Occipital lobe (tissue), 2 donors: ENCODE measurements around the gene MOGAT2. TPM values are rescaled to one million over a fixed set of nuclear protein-coding genes. Genes with fewer than 3 reads are reported as not detected.
"Not testable (repeated sequence)": the region's sequence is repeated elsewhere in the genome, so short reads cannot be mapped to it uniquely, and the experiment has no call there.

ENCODE experiments used
- DNase-seq: peaks from one replicate; lab custom pipeline; 2025; lab: John Stamatoyannopoulos, UW
- total RNA-seq: library from RNA; depleted of rRNA; stranded (reverse); fragments of >200 nt; gene quantifications from one replicate; pipeline ENCODE4 v1.2.3, GENCODE V29; 2014

MOGAT2 gene
- total RNA-seq, 1 donor from 2014 or later: not detected

DNA sequence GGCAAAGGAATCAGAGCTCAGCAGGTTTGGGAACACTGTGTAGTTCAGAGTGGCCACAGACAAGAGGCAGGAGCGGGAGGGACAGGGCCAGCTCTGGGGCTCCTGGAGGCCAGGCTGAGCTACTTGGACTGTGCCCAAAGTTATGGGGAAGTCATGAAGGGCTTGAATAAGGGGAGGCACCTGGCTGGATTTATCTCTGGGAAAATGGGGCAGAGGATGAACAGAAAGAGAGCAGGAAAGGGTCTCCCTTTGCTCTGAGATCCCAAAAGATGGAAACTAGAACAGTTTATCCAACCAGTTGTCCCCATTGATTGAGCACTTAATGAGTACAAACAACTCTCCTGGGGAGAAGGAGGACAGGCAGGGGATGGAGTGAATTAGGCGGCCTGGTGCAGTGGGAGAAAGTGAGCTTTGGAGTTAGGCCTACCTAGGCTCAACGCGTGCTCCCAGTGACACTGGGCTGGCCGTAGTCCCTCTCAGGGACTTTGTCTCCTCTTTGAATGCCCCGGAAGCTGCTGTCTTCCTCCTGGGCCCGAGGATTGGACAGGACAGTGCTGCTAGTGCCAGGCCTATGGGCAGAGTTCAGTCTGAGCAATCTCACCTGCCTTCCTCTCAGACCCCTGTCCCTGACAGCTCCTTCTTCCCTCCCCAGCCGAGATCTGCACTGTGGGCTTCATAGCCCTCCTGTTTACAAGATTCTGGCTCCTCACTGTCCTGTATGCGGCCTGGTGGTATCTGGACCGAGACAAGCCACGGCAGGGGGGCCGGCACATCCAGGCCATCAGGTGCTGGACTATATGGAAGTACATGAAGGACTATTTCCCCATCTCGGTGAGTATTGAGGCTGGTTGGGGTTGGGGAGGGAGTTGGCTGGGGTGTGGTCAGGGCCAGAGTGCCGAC lies 2.0 kb downstream of the MOGAT2 start:
- no peak for DNase-seq

DNA sequence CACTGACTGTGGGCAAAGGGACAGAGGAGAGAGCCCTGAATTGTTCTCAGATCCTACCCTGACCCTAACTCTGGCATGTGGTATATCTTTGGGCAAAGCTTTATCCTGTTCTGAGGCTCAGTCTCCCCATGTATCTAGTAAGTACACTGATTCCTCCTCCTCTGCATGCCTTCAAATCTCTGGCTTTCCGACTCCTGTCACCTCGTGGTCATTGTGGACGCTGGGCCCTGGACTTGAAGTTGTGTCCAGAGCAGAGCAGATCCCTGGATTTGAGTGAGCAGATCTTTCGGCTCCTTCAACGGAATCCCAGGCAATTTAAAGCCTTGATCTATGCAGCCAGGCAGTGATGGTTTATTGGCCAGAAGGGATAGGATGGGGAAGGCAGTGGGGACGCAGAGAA lies 3.0 kb downstream of the MOGAT2 start:
- DNase-seq: no peak

DNA sequence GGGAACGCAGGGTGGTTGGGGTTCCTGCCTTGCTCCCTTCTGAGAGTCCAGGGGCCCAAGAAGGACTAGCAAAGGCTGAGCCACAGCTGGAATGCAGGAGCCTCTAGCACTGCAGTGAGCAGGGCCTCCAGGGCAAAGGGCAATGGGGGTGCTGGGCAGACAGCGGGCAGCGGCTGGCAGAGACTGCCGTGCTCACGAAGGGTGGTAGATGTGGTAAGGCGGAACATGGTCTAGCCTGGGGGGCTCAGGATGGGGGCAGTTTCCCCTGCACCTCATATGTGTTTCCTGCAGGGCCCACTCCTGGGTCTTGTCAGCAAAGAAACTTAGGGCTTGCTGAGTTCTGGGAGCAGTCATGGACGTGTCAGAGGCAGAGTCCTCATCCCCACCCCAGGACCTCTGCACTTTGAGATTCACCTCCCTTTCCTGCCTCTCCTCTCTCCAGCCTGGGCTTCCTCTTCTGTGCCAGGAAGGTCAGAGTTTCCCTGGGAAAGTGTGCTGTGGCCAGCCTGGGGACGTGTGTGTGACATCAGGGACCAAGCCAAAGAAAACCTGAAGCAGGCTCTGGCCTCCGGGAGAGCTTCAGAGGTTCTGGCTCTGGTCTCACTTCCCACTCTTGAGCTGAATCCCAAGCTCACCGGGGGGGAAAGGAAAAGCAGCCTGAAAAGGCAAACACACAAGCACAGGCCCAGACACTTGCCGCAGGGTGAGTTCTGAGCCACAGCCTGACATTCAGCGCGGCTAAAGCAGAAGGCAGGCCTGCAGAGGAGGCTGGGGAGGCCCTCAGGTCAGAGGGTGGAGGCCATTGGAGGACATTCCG lies 4.4 kb downstream of the MOGAT2 start:
- DNase-seq: no peak

DNA sequence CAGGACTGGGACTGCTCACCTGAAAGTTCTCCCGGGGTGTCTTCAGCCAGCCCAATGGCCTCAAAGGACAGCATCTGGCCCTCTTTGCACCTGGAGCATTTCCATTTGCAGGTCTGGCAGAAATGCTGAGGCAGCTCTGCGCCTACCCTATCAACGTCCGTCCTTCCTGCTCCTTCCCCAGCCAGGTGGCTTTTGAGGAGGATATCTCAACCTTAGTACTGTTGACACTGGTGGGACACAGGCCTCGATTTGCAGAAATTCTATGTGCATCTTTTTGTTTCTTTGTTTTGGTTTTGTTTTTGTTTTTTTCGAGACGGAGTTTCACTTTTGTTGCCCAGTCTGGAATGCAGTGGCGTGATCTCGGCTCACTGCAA lies 5.0 kb downstream of the MOGAT2 start:
- DNase-seq: no peak

DNA sequence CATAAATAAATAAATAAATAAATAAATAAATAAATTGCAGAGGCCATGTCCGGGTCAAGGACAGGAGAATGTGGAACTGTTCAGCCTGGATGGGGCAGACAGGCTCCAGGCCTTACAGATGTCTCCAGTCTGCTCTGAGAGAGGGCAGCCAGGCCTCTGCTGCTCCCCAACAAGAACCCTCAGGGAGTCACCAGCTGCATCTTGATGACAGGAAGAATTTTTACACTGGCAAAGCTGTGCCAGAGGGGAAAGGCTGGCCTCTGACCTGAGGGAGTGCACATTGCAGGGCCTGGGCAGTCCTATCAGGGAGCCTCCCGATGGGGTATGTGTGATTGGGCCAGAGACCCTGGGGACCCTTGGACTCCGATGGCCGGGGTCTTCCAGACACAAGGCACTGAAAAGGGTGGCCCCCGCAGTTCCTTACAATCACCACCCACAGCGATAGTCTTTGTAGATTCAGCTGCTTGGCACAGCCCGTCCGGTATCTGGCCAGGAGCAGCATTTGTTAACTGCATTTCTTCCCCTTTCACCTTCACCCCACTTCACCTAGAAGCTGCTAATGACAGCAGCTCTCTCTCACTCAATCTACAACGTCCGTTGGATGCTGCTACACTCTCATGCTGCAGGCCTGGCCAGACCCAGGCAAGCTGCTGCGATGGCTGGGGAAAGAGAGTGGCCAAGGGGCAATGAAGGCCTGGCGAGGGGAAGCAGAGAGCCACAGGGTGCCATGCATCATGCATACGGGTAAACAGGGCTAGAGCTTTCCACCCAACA lies 8.1 kb downstream of the MOGAT2 start:
- DNase-seq: no peak

DNA sequence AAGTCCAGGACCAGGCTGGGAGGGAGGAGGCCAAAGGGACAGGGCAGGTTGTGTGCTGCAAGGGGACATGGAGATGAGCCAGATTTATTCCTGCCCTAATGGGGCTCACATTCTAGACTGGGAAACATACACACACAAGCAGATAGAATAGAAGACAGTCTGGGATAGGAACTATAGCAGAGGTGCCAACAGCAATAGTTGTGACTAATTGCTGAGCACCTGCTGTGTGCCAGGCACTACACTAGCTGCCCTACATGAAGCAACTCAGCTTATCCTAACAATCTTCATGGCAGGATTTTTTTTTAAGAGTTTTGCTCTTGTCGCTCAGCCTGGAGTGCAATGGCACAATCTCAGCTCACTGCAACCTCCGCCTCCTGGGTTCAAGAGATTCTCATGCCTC lies 11.4 kb downstream of the MOGAT2 start:
- no peak for DNase-seq

DNA sequence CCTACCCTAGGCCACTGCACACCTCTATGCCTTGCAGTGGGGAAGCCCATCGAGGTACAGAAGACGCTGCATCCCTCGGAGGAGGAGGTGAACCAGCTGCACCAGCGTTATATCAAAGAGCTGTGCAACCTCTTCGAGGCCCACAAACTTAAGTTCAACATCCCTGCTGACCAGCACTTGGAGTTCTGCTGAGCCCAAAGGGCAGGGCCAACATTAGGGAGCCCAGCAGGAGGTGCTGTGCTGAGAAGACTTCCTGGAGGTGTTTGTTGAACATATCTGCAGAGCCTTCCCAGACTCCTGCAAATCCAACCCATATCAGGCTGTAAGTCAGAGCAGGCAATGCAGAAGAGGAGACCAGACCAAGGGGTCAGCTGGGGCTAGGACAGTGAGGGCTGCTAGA lies 13.5 kb downstream of the MOGAT2 start:
- DNase-seq: no peak

DNA sequence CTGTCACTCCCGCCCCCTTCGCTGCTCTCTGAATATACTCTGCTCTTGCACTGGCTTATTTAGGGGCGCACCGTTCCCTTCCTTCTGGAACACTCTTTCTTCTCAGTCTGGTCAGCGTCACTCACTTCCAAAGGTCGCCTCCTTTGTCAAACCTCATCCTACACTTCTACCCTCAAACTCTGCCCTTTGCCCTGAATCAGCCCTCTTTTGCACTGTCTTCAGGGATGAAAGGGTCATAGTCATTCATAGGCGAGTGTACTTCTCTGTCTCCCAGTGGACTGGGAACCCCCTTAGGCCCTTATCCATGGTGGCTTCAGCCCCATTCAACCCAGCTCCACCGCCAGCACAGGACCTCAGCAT lies 15.4 kb downstream of the MOGAT2 start:
- DNase-seq: no peak

DNA sequence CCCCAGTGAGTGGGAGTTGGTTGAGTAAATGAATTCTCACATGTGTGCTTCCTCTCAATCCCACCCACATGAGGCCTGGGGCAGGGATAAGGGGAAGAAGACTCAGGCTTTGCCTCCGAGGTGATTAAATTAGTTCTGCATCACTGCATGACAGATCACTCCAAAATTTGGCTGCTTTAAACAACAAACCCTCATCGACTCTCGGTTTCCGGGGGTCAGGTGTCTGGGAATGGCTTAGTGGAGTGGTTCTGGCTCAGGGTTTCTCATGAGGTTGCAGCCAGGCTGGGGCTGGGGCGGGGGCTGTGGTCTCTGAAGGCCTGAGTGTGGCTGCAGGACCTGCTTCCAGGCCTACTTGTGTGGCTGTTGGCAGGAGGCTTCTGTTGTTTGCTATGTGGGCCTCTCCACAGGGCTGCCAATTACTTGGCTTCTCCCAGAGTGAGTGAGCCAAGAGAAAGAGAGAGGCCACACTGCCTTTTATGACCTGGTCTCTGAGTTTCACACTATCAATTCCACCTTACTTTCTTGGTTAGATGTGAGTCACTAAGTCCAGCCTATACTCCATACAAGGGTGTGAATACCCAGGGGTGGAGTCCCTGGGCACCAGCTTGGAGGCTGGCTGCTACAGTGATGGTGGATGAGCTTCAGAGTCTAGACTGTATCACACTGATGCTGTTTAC lies 15.9 kb downstream of the MOGAT2 start:
- DNase-seq: no peak

DNA sequence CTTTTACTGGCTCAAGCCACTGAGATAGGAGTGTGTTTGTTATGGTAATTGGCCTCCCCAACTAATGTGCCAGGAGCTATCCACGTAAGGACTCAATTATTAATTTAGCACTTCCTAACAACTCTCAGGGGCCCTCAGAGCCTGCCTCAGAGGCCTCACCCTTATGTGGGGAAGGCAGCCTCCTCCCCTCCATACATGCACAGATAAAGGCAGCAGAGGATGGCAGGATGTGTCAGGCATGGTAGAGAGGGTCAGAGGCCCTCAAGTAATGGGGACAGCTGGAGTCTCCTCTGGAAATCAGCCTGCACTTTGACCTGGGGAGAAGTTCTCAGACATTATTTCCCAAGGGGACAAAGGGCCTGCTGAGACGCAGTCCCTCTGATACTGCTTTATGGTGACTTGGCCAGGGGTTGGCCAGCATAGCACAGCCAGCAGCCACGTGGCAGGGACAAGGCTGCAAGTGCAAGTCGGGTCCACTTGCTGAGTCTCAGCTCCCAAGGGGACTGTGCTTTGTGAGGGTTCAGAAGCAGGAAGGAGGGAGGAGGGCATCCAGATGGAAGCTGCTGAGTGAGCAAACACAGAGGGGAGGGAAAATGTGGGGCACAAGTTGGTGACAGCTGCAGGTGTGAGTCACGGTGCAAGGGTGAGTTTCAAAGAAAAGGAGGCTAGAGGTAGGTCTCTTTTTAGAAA lies 17.0 kb downstream of the MOGAT2 start:
- no peak for DNase-seq

DNA sequence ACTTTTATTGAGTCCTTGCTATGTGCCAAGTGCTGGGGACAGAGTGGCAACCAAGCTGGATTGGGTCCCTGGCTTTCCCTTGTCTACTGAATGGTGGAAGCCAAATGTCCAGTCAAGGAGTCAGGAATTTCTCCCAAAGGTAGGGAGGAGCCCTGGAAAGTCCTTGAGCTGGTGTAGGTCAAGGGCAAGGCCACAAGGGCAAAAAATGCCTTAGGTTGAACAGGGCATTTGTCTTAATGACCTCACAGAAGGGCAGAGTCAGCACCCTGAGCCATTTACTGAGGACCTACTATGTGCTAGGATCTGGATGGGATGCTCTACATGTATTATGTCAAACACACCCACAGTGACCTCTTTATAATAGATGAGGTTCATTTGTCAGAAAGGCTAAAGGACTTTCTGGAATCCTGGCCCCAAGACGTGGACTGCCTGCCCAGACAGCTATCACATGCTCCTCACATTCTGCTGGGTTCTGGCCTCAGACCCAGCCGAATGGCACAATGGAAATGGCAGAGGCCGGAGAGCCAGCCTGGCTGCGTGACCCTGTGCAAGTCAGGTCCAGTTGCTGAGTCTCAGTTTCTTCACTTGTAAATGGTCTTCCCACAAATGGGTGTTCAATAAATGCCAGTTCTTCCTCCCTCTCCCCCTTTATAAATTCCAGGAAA lies 17.7 kb downstream of the MOGAT2 start:
- DNase-seq: no peak

DNA sequence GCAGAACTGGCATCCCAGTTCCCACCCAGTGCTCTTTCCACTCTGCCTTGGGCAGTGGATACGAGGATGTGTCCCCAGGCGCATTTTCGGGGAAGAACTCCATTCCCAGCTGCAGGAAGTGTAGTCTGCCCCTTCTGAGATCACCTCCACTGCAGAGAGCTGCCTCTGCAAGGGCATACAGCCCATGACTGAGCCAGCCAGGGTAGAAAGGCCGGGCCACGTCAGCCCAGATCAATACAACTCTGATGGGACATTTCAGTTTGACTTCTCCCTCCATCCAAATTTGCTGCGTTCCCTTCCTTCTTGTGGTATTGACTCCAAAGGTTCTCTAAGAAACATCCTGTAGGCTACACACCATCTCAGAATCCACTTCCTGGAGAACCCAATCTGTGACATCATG lies 19.7 kb downstream of the MOGAT2 start:
- no peak for DNase-seq

DNA sequence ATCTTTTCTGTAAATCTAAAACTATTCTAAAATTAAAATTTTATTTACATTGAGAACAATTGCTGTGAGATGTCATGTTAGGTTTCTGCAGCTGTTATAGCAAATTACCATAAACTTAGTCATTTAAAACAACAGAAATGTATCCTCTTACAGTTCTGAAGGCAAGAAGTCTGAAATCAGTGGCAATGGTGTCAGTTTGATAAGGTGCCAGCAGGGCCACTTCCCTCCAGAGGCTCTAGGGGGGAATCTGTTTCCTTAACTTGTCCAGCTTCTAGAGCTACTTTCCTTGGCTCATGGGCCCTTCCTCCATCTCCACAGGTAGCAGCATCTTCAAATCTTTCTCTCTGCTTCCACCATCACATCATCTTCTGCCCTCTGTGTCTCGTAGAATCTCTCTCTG lies 23.0 kb downstream of the MOGAT2 start:
- DNase-seq: no peak

DNA sequence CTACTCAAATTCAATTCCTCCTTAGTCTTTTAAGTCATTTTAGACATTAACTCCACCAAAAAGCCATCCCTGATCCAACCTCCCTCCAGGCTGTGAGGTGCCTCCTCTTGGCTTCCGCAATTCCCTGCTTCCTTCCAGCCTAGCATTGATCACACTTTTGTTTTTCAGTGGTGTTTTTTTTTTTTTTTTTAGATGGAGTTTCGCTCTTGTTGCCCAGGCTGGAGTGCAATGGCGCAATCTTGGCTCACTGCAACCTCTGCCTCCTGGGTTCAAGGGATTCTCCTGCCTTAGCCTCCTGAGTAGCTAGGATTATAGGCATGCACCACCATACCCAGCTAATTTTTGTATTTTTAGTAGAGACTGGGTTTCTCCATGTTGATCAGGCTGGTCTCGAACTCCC lies 25.5 kb downstream of the MOGAT2 start:
- DNase-seq: not testable (repeated sequence)

DNA sequence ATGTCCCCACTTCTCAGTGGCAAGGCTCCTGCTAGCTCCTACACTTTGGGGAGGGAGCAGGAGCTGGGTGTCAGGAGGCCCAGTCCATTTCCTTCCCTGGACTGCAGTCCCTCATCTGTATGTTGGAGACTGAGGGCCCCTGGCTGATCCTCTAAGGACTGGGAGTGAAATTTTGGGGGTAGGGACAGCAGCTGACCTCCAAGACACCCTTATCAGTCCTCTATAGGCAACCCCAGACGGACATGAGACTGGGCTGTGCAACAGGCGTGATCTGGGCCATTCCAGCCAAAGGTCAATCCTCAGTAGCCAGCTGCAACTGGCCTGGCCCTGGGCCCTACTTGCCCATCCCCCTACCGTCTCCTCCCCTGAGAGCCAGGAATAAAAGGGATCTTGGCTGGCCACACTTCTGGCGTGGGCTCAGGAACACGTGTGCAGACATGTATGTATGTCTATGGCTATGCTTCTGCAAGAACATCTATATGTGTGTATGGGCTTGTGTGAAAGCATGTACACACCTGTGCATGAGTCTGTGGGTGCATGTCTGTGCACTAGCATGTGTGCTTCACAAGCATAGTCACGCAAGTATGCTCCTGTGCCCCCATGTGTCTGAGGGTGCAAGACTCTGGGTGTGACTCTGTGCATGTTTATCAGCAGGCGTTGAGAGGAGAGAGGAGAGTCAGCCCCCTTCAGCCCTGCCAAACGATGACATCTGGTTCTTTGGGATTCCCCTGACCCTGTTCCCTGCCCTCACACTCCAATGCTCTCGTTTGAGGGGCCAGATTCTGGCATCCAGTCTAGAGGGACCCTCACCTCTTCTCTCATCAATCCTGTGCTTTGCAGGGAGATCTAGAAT lies 26.3 kb downstream of the MOGAT2 start:
- DNase-seq: no peak

DNA sequence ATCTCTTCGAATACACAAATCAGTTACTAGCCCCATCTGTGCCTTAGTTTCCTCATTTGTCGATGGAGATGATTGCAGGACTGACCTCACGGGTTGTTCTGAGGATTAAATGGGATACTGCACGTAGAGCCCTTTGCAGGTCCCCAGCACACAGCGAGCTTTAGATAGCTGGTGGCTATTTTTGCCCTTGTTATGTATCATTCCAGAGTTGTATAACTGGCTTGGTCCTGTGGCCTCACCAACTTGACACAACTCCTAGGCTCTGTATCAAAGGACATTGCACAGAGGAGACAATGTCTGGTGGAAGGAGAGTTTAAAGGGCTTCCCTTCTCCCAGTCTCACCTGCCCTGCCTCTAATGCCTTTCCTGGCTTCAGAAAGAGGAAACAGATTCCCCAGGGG lies 28.2 kb downstream of the MOGAT2 start:
- no peak for DNase-seq

DNA sequence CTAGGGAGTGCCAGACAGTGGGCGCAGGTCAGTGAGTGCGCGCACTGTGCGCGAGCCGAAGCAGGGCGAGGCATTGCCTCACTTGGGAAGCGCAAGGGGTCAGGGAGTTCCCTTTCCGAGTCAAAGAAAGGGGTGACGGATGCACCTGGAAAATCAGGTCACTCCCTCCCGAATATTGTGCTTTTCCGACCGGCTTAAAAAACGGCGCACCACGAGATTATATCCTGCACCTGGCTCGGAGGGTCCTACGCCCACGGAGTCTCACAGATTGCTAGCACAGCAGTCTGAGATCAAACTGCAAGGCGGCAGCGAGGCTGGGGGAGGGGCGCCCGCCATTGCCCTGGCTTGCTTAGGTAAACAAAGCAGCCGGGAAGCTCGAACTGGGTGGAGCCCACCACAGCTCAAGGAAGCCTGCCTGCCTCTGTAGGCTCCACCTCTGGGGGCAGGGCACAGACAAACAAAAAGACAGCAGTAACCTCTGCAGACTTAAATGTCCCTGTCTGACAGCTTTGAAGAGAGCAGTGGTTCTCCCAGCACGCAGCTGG lies 31.2 kb downstream of the MOGAT2 start:
- not testable (repeated sequence) for DNase-seq

DNA sequence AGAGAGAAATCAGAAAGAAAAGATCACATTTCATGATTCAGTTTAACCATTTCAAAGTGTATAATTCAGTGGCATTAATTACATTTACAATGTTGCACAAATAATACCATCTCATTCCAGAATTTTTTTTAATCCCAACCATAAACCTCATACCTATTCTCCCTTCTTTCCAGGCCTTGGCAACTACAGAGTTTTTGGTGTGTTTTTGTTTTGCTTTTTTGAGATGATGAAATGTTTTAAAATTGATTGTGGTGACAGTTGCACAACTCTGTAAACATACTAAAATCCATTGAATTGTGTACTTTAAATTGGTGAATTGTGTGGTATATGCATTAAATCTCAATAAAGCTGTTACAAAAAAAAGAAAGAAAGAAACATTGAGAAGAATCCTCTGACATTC lies 37.3 kb downstream of the MOGAT2 start:
- DNase-seq: not testable (repeated sequence)

DNA sequence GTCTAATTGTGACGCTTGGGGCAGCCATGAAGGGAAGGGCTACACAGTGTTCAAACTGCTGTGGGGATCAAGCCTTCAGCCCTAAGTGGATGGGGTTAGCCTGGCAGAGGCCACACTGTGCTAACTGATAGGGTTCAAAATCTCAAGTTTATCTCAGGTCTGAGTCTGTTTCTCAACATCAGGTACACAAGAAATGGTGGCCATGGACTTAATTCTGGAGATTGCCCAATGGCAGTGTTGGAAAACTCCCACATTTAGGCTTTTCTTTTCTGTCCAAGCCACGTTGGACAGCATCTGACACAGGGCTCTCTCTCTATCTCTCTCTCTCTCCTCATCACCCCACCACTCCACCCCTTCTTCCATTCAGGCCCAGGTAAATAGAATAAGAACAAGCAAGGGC lies 40.0 kb downstream of the MOGAT2 start:
- no peak for DNase-seq
